Stimulated activated CD4-positive, alpha-beta T cell treated with anti-CD3 and anti-CD28 coated beads, Interleukin-1b, Interleukin-23, amount 100 ng/mL, for 24 hours (primary cell): ENCODE measurements around the gene RCAN2.

Experiments used
- DNase-seq, 4 experiments: peaks; one replicate each; pipeline ENCODE4 v3.0.0-alpha.2; 2020; ENCODE audit warnings: low read depth in 4 of 4, low spot score in 1 of 4

Gene RCAN2

GRCh38 chr6:46172176-46172575 lies 319.1 kb downstream of the RCAN2 start:
- DNase-seq, result no peak
